ENCODE data around the gene CLECL1.

- TF ChIP-seq POLR2AphosphoS5 (IDR thresholded peaks at IDR 0.05; ENCODE audit: low read depth, low read length) (no peak), CTCF (IDR thresholded peaks at IDR 0.05) (no peak), RCOR1 (IDR thresholded peaks at IDR 0.05; ENCODE audit: low read length) (no peak), FOXM1 (IDR thresholded peaks at IDR 0.05; ENCODE audit: low read depth) (no peak), MAX (IDR thresholded peaks at IDR 0.05; ENCODE audit: low read depth) (no peak), SMC3 (IDR thresholded peaks at IDR 0.05; ENCODE audit: low read depth, low read length) (no peak), RAD21 (IDR thresholded peaks at IDR 0.05; ENCODE audit: low read length) (no peak), JUND (IDR thresholded peaks at IDR 0.05) (0 out of 2 replicates have a peak, but pooled peaks have one; percentile 6), GABPA (IDR thresholded peaks at IDR 0.05; ENCODE audit: low read depth) (no peak), YY1 (IDR thresholded peaks at IDR 0.05; ENCODE audit: low read depth) (no peak), REST (IDR thresholded peaks at IDR 0.05; ENCODE audit: low read depth, low read length) (no peak), ZBTB33 (IDR thresholded peaks at IDR 0.05; ENCODE audit: borderline replicate concordance, low read depth) (no peak)
Measured at GRCh38 chr12:9687228-9687627, 45.7 kb downstream of the CLECL1 start.

Data from SK-N-SH (cell line).